ENCODE results near the gene SYNPO2. TPM values are rescaled to one million over a fixed set of nuclear protein-coding genes. Genes with fewer than 3 reads are reported as not detected.

Gene SYNPO2, protein sequence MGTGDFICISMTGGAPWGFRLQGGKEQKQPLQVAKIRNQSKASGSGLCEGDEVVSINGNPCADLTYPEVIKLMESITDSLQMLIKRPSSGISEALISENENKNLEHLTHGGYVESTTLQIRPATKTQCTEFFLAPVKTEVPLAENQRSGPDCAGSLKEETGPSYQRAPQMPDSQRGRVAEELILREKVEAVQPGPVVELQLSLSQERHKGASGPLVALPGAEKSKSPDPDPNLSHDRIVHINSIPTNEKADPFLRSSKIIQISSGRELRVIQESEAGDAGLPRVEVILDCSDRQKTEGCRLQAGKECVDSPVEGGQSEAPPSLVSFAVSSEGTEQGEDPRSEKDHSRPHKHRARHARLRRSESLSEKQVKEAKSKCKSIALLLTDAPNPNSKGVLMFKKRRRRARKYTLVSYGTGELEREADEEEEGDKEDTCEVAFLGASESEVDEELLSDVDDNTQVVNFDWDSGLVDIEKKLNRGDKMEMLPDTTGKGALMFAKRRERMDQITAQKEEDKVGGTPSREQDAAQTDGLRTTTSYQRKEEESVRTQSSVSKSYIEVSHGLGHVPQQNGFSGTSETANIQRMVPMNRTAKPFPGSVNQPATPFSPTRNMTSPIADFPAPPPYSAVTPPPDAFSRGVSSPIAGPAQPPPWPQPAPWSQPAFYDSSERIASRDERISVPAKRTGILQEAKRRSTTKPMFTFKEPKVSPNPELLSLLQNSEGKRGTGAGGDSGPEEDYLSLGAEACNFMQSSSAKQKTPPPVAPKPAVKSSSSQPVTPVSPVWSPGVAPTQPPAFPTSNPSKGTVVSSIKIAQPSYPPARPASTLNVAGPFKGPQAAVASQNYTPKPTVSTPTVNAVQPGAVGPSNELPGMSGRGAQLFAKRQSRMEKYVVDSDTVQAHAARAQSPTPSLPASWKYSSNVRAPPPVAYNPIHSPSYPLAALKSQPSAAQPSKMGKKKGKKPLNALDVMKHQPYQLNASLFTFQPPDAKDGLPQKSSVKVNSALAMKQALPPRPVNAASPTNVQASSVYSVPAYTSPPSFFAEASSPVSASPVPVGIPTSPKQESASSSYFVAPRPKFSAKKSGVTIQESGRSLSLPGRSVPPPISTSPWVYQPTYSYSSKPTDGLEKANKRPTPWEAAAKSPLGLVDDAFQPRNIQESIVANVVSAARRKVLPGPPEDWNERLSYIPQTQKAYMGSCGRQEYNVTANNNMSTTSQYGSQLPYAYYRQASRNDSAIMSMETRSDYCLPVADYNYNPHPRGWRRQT
- total RNA-seq (428 TPM), polyA plus RNA-seq (529 TPM)

- H3K27ac ChIP-seq (ENCODE audit: low read depth) = no peak within 1 kb of the TSS
- no peaks in the 10 kb centered on the region for H3K36me3 ChIP-seq (ENCODE audit: insufficient read depth)
- no peaks in the 10 kb centered on the region for H3K4me1 ChIP-seq (ENCODE audit: insufficient read depth)
- DNase-seq (ENCODE audit: extremely low spot score) = peak; percentile 78
- peak within 1 kb of the TSS; percentile 42 for H3K4me3 ChIP-seq (ENCODE audit: low read depth, low read length)
- WGBS = 1% methylated on average over 29 of the region's 29 CpGs
Observed at GRCh38 chr4:118888666-118889311, at the start of gene SYNPO2. SYNPO2 (plus strand) TSS chr4:118888854; CDS start chr4:118889037, 183 bp downstream.

GRCh38 chr4:118839221-118839927 is 49.3 kb upstream of the SYNPO2 start:
- Histone ChIP-seq H3K27ac (ENCODE audit: low read depth) (no peak overlapping the region), H3K4me3 (ENCODE audit: low read depth, low read length) (no peak overlapping the region), H3K36me3 (ENCODE audit: insufficient read depth) (no peaks in the 10 kb centered on the region), H3K4me1 (ENCODE audit: insufficient read depth) (no peaks in the 10 kb centered on the region)
- 62% methylated on average over 3 of the region's 3 CpGs for WGBS
- DNase-seq (ENCODE audit: extremely low spot score) = no peak

GRCh38 chr4:118842055-118842454 is 46.6 kb upstream of the SYNPO2 start:
- Histone ChIP-seq H3K27ac (ENCODE audit: low read depth) (no peak overlapping the region), H3K4me1 (ENCODE audit: insufficient read depth) (no peaks in the 10 kb centered on the region), H3K4me3 (ENCODE audit: low read depth, low read length) (no peak overlapping the region), H3K36me3 (ENCODE audit: insufficient read depth) (no peaks in the 10 kb centered on the region)
- WGBS = 84% methylated on average over 3 of the region's 3 CpGs
- no peak for DNase-seq (ENCODE audit: extremely low spot score)

DNA sequence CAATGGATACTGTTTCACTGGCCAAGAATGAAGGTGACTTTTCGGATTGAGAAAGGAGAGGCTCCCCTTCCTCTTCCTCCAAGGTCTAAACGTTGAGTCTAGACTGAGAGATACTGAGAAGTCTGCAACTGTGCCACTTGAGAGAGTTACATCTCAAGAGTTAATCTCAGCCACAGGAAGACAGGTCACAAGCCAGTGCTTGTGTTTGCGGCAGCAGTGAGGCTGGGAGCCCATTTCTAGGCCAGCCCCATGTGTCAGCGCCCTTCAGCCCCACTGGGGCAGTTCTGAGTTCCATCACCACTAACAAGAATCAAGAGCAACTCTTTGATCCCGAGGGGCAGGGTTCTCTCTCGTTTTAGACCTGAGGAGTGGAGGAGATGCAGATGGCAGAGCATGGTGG is 45.4 kb upstream of the SYNPO2 start:
- Histone ChIP-seq H3K4me3 (ENCODE audit: low read depth, low read length) (no peak overlapping the region), H3K36me3 (ENCODE audit: insufficient read depth) (no peaks in the 10 kb centered on the region), H3K27ac (ENCODE audit: low read depth) (no peak overlapping the region), H3K4me1 (ENCODE audit: insufficient read depth) (no peaks in the 10 kb centered on the region)
- DNase-seq (ENCODE audit: extremely low spot score) = no peak
- WGBS = 77% methylated on average over 6 of the region's 6 CpGs

GRCh38 chr4:118845552-118846050 is 43.1 kb upstream of the SYNPO2 start:
- Histone ChIP-seq H3K4me3 (ENCODE audit: low read depth, low read length) (no peak overlapping the region), H3K27ac (ENCODE audit: low read depth) (no peak overlapping the region), H3K4me1 (ENCODE audit: insufficient read depth) (no peaks in the 10 kb centered on the region), H3K36me3 (ENCODE audit: insufficient read depth) (no peaks in the 10 kb centered on the region)
- no peak for DNase-seq (ENCODE audit: extremely low spot score)

DNA sequence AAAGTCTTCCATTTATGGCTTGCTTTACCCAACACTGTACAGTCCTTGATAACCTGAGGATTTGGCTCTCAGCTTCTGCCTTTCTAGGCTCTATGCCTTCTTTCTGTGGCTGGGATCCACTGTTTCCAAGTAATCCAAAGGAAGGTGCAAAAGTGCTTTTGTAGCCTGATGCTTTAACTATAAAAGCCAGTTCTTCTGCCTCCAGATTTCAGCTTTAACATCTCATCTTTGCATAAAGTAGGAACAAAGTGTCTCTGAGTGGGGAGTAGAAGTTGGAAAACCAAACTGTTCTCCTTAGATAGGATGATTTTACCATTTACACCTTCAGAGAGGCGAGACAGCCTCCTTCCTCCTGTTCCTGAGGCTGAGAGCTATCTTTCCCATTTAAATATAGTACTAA is 41.7 kb upstream of the SYNPO2 start:
- no peak overlapping the region for H3K27ac ChIP-seq (ENCODE audit: low read depth)

DNA sequence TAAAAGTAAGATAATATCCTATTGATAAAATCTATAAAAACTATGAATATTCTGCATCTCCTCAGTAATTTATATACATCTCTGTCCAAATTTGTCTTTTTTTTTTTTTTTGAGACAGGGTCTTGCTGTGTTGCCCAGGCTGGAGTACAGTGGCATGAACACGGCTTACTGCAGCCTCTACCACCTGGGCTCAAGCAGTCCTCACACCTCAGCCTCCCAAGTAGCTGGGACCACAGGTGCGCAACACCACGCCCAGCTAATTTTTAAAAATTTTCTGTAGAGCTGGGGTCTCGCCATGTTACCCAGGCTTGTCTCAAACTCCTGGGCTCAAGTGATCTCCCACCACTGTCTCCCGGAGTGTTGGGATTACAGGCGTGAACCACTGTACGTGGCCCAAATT is 40.4 kb upstream of the SYNPO2 start:
- Histone ChIP-seq H3K36me3 (ENCODE audit: insufficient read depth) (no peaks in the 10 kb centered on the region), H3K27ac (ENCODE audit: low read depth) (no peak overlapping the region), H3K4me3 (ENCODE audit: low read depth, low read length) (no peak overlapping the region), H3K4me1 (ENCODE audit: insufficient read depth) (no peaks in the 10 kb centered on the region)
- no peak for DNase-seq (ENCODE audit: extremely low spot score)
- WGBS = 97% methylated on average over 7 of the region's 7 CpGs

More for the DNA sequence above, 41.7 kb upstream of the SYNPO2 start:
- WGBS = 77% methylated on average over 1 of the region's 1 CpG
- no peaks in the 10 kb centered on the region for H3K4me1 ChIP-seq (ENCODE audit: insufficient read depth)
- H3K36me3 ChIP-seq (ENCODE audit: insufficient read depth) = no peaks in the 10 kb centered on the region
- DNase-seq (ENCODE audit: extremely low spot score) = no peak
- no peak overlapping the region for H3K4me3 ChIP-seq (ENCODE audit: low read depth, low read length)

- no peak overlapping the region for H3K4me3 ChIP-seq (ENCODE audit: low read depth, low read length)
- no peak for DNase-seq (ENCODE audit: extremely low spot score)
- no peaks in the 10 kb centered on the region for H3K36me3 ChIP-seq (ENCODE audit: insufficient read depth)
- H3K4me1 ChIP-seq (ENCODE audit: insufficient read depth) = no peaks in the 10 kb centered on the region
- no peak overlapping the region for H3K27ac ChIP-seq (ENCODE audit: low read depth)
Observed at GRCh38 chr4:118848901-118849300, 39.8 kb upstream of the SYNPO2 start.

DNA sequence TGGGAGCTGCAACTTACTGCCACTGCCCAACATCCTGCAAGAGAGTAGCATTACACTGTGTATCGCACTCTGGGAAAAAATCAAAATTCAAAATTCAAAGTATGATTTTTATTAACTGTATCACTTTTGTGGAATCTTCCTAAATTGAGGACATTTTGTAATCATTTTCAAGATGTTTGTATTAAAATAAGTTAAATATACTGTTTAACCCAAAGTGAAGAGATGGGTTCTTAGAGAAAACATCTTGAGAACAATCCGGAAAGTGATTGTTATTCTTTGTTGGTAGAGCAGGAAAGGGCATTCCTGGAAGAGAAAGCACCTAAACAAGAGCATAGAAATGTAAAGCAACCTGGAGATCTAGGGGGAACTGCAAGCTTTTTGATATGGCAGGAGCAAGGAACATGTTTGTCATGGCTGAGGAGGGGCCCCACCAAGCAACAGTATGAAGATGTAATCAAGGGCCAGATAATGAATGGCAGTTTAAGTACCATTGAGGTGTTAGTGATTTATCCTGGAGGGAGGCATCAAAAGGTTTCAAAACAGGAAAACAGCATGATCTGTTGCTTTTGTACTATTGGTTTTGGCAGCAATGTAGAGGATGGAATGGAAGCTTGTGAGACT is 38.7 kb upstream of the SYNPO2 start:
- H3K36me3 ChIP-seq (ENCODE audit: insufficient read depth) = no peaks in the 10 kb centered on the region
- H3K4me3 ChIP-seq (ENCODE audit: low read depth, low read length) = peak overlapping the region; percentile 47
- 95% methylated on average over 2 of the region's 2 CpGs for WGBS
- no peaks in the 10 kb centered on the region for H3K4me1 ChIP-seq (ENCODE audit: insufficient read depth)
- H3K27ac ChIP-seq (ENCODE audit: low read depth) = no peak overlapping the region
- DNase-seq (ENCODE audit: extremely low spot score) = no peak

DNA sequence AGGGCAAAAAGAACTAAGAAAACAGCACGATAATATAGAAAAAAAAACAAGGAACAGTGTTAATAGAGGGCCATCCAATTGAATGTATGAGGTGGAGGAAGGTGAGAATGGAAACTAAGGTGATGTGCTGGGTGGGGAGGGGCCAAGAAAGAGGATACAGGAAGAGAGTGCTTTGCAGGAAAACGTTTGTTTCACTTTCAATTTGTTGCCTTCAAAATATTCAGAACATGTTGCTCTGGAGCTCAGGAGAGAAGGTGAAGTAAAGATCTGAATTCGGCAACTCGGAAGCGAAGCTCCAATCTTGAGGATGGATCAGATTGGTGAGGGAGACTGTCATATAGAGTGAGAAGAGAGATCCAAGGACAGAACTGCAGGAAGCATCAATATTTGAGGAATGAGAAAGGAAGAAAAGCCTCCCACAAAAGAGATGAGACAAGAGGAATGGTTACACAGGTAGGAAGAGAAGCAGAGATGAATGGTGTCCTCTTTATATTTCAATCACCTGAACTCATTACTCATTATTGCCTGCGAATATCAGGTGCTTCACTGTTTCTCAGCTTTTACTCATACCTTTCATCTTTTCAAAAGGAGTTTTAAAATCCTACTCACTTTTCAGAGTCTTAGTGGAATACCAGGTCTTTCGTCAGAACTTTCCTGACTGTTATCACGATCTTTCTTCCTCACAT is 38.0 kb upstream of the SYNPO2 start:
- DNase-seq (ENCODE audit: extremely low spot score) = no peak
- no peaks in the 10 kb centered on the region for H3K36me3 ChIP-seq (ENCODE audit: insufficient read depth)
- peak overlapping the region; percentile 47 for H3K4me3 ChIP-seq (ENCODE audit: low read depth, low read length)
- 48% methylated on average over 8 of the region's 8 CpGs for WGBS
- no peaks in the 10 kb centered on the region for H3K4me1 ChIP-seq (ENCODE audit: insufficient read depth)
- H3K27ac ChIP-seq (ENCODE audit: low read depth) = no peak overlapping the region

GRCh38 chr4:118857760-118858159 is 30.9 kb upstream of the SYNPO2 start:
- Histone ChIP-seq H3K4me1 (ENCODE audit: insufficient read depth) (no peaks in the 10 kb centered on the region), H3K27ac (ENCODE audit: low read depth) (no peak overlapping the region), H3K4me3 (ENCODE audit: low read depth, low read length) (no peak overlapping the region), H3K36me3 (ENCODE audit: insufficient read depth) (no peaks in the 10 kb centered on the region)
- WGBS = 85% methylated on average over 2 of the region's 2 CpGs
- no peak for DNase-seq (ENCODE audit: extremely low spot score)

DNA sequence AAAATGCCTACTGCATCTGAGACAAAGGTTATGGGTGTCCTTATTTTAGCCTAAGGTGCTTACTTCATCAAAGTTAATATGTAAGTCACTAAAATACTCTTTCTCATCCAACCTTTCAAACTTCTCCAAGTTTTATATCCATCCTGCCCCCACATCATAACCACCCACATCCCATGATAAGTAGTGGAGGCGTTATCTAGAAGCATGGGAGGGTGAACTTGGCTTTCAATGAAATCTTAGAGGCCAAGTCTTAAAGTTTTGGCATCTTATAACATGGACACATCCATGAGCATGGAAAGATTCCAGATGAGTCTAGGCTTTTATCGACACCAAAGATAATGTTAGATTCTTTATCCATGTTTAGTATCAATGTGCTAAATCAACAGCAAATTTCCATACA is 29.9 kb upstream of the SYNPO2 start:
- WGBS = 56% methylated on average over 2 of the region's 2 CpGs

More for the DNA sequence above, 29.9 kb upstream of the SYNPO2 start:
- Histone ChIP-seq H3K27ac (ENCODE audit: low read depth) (no peak overlapping the region), H3K36me3 (ENCODE audit: insufficient read depth) (no peaks in the 10 kb centered on the region), H3K4me1 (ENCODE audit: insufficient read depth) (no peaks in the 10 kb centered on the region), H3K4me3 (ENCODE audit: low read depth, low read length) (no peak overlapping the region)
- no peak for DNase-seq (ENCODE audit: extremely low spot score)

Measured in urinary bladder (tissue), 4 donors.